KMS-11 (cell line): ENCODE data around the gene MCRIP2.

Experiments used
- H2AFZ ChIP-seq: fragments of 200-600 bp; sonication (generic); 2 replicates; pipeline ENCODE4 v1.6.1; 2016; ENCODE audit warnings: antibody characterized with exemption, mixed run types, low read depth
- H3K27ac ChIP-seq: fragments of 200-600 bp; sonication (generic); 2 replicates; pipeline ENCODE4 v1.6.1; 2016; ENCODE audit warnings: mild to moderate bottlenecking, mixed run types
- H3K27me3 ChIP-seq: fragments of 200-600 bp; sonication (generic); 2 replicates; pipeline ENCODE4 v1.6.1; 2017; ENCODE audit warnings: mild to moderate bottlenecking, low read depth, mixed run types, moderate library complexity; ENCODE audit not compliant: insufficient read depth
- H3K36me3 ChIP-seq: fragments of 200-600 bp; sonication (generic); 2 replicates; pipeline ENCODE4 v1.6.1; 2017; ENCODE audit warnings: mild to moderate bottlenecking, mixed run types; ENCODE audit not compliant: insufficient read depth
- H3K4me1 ChIP-seq: fragments of 200-600 bp; sonication (generic); 2 replicates; pipeline ENCODE4 v1.6.1; 2016; ENCODE audit warnings: mild to moderate bottlenecking, low read depth, mixed run types; ENCODE audit not compliant: poor library complexity, severe bottlenecking
- H3K4me2 ChIP-seq: fragments of 200-600 bp; sonication (generic); 2 replicates; pipeline ENCODE4 v1.7.0; 2016; ENCODE audit warnings: mild to moderate bottlenecking, mixed run types
- H3K4me3 ChIP-seq: fragments of 200-600 bp; sonication (generic); IDR thresholded peaks from 2 replicates; pipeline ENCODE4 v1.6.1; 2017; ENCODE audit warnings: low read depth, low read length, mixed read lengths; ENCODE audit not compliant: insufficient read depth
- H3K79me2 ChIP-seq: fragments of 200-600 bp; sonication (generic); 2 replicates; pipeline ENCODE4 v1.6.1; 2016; ENCODE audit warnings: low read depth, mixed run types; ENCODE audit not compliant: insufficient read depth
- H3K9ac ChIP-seq: fragments of 200-600 bp; sonication (generic); 2 replicates; pipeline ENCODE4 v1.6.1; 2016; ENCODE audit warnings: mild to moderate bottlenecking, mixed run types
- H4K20me1 ChIP-seq: fragments of 200-600 bp; sonication (generic); 2 replicates; pipeline ENCODE4 v1.6.1; 2016; ENCODE audit warnings: mild to moderate bottlenecking, mixed run types; ENCODE audit not compliant: insufficient read depth
- CTCF ChIP-seq: fragments of 200-600 bp; sonication (generic); conservative IDR thresholded peaks from 2 replicates; pipeline ENCODE4 v1.6.1; 2017; ENCODE audit warnings: low read depth, mild to moderate bottlenecking, antibody characterized with exemption, low read length, moderate library complexity, mixed read lengths

Gene MCRIP2

GRCh38 chr16:642189-643049 lies 791 bp downstream of the MCRIP2 start:
- H3K36me3 ChIP-seq, result no peaks in the 10 kb centered on the region
- no peaks in the 10 kb centered on the region for H4K20me1 ChIP-seq
- peaks cover 16% of the 10 kb centered on the region for H3K4me1 ChIP-seq
- H3K27me3 ChIP-seq, result no peaks in the 10 kb centered on the region
- H3K4me3 ChIP-seq, result peak overlapping the region; percentile 39
- TF ChIP-seq CTCF, result no peak
- peak overlapping the region; percentile 77 for H3K27ac ChIP-seq
- H2AFZ ChIP-seq, result peak overlapping the region; percentile 85
- peaks cover 19% of the 10 kb centered on the region for H3K79me2 ChIP-seq
- H3K9ac ChIP-seq, result peak overlapping the region; percentile 85
- peak overlapping the region; percentile 96 for H3K4me2 ChIP-seq

- Histone ChIP-seq H3K79me2 (peaks cover 19% of the 10 kb centered on the region), H3K4me1 (peaks cover 15% of the 10 kb centered on the region), H3K4me2 (peak overlapping the region; percentile 96), H3K9ac (peak overlapping the region; percentile 85; the same call in 1 of the 2 replicates), H3K4me3 (no peak overlapping the region), H2AFZ (no peak overlapping the region), H3K27ac (no peak overlapping the region; the same call in 1 of the 2 replicates), H4K20me1 (no peaks in the 10 kb centered on the region), H3K36me3 (no peaks in the 10 kb centered on the region), H3K27me3 (no peaks in the 10 kb centered on the region)
- TF ChIP-seq CTCF, result no peak
Observed at GRCh38 chr16:643050-643368, 1.4 kb downstream of the MCRIP2 start.

- H4K20me1 ChIP-seq, result no peaks in the 10 kb centered on the region
- H3K4me3 ChIP-seq, result no peak overlapping the region
- H3K27me3 ChIP-seq, result no peaks in the 10 kb centered on the region
- peaks cover 25% of the 10 kb centered on the region for H3K79me2 ChIP-seq
- H3K4me1 ChIP-seq, result peaks cover 13% of the 10 kb centered on the region
- TF ChIP-seq CTCF, result no peak
- no peak overlapping the region for H3K9ac ChIP-seq
- no peak overlapping the region for H3K27ac ChIP-seq
- H3K36me3 ChIP-seq, result no peaks in the 10 kb centered on the region
- no peak overlapping the region for H2AFZ ChIP-seq
- no peak overlapping the region for H3K4me2 ChIP-seq
Observed at GRCh38 chr16:644556-644955, 2.9 kb downstream of the MCRIP2 start.

GRCh38 chr16:645852-646678 lies 4.4 kb downstream of the MCRIP2 start:
- no peak overlapping the region for H3K4me3 ChIP-seq
- no peak overlapping the region for H3K27ac ChIP-seq
- TF ChIP-seq CTCF, result no peak
- no peak overlapping the region for H3K9ac ChIP-seq
- H4K20me1 ChIP-seq, result no peaks in the 10 kb centered on the region
- H3K36me3 ChIP-seq, result no peaks in the 10 kb centered on the region
- H3K4me2 ChIP-seq, result no peak overlapping the region
- peaks cover 36% of the 10 kb centered on the region for H3K79me2 ChIP-seq
- peaks cover 21% of the 10 kb centered on the region for H3K4me1 ChIP-seq
- no peak overlapping the region for H2AFZ ChIP-seq
- H3K27me3 ChIP-seq, result no peaks in the 10 kb centered on the region
